Keratinocyte (primary cell): ENCODE data around the gene CDKN1C.

ENCODE experiments used
- EZH2 ChIP-seq: IDR thresholded peaks from one replicate; pipeline ENCODE4 v1.6.1; 2012; ENCODE audit warnings: inconsistent platforms, mild to moderate bottlenecking, low read length, moderate library complexity
- TF ChIP-seq, protein P1 (sequence below), 3 experiments: IDR thresholded peaks in 1 of 3; conservative IDR thresholded peaks in 1 of 3; optimal IDR thresholded peaks in 1 of 3; 2 replicates in 2 of 3; 3 replicates in 1 of 3; pipeline versions ENCODE3 to v1.5.1; 2011; ENCODE audit warnings: low read length in 3 of 3, mild to moderate bottlenecking in 3 of 3, moderate library complexity in 2 of 3, control low read depth in 1 of 3, inconsistent platforms in 1 of 3; ENCODE audit not compliant: insufficient read depth in 2 of 3; ENCODE audit errors: extremely low read depth in 1 of 3

DNA sequence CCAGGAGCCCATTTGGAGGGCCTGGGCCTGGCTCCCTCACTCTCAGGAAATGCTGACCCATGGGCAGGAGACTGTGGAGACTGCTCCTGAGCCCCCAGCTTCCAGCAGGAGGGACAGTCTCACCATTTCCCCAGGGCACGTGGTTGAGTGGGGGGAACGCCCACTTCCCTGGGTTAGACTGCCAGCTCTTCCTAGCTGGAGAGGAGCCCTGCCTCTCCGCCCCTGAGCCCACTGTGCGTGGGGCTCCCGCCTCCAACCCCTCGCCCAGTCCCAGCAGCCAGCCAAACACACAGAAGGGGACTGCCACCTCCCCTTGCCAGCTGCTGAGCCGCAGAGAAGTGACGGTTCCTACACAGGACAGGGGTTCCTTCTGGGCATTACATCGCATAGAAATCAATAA lies 37.1 kb downstream of the CDKN1C start:
- TF ChIP-seq, protein P1, sequence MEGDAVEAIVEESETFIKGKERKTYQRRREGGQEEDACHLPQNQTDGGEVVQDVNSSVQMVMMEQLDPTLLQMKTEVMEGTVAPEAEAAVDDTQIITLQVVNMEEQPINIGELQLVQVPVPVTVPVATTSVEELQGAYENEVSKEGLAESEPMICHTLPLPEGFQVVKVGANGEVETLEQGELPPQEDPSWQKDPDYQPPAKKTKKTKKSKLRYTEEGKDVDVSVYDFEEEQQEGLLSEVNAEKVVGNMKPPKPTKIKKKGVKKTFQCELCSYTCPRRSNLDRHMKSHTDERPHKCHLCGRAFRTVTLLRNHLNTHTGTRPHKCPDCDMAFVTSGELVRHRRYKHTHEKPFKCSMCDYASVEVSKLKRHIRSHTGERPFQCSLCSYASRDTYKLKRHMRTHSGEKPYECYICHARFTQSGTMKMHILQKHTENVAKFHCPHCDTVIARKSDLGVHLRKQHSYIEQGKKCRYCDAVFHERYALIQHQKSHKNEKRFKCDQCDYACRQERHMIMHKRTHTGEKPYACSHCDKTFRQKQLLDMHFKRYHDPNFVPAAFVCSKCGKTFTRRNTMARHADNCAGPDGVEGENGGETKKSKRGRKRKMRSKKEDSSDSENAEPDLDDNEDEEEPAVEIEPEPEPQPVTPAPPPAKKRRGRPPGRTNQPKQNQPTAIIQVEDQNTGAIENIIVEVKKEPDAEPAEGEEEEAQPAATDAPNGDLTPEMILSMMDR (optimal IDR thresholded peaks at IDR 0.05 in 1 of 3, IDR thresholded peaks at IDR 0.05 in 1 of 3, conservative IDR thresholded peaks at IDR 0.05 in 1 of 3; ENCODE audit: extremely low read depth in 1 of 3, insufficient read depth in 2 of 3, low read length in 3 of 3) = no peak
- no peak for TF ChIP-seq EZH2
